HG03575 (cell line): ENCODE measurements around the gene MYPN.

Source experiments
- ATAC-seq: cut with Tn5 transposase; IDR thresholded peaks from one replicate; pipeline ENCODE4 v1.9.1; 2021; ENCODE audit not compliant: unreplicated experiment, insufficient number of reproducible peaks, low FRiP score; ENCODE audit errors: extremely low read depth

The MYPN gene

DNA sequence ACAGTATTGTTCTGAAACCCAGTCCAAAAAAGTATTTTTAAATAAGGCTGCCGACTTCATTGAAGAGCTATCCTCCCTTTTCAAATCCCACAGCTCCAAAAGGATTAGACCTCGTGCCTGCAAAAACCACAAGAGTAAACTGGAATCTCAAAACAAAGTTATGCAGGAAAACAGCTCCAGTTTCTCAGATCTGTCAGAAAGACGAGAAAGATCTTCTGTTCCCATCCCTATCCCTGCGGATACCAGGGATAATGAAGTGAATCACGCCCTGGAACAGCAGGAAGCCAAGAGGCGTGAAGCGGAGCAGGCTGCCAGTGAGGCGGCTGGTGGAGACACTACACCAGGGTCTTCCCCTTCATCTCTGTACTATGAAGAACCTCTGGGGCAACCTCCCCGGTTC is 12.6 kb downstream of the MYPN start:
- ATAC-seq, result no peak

DNA sequence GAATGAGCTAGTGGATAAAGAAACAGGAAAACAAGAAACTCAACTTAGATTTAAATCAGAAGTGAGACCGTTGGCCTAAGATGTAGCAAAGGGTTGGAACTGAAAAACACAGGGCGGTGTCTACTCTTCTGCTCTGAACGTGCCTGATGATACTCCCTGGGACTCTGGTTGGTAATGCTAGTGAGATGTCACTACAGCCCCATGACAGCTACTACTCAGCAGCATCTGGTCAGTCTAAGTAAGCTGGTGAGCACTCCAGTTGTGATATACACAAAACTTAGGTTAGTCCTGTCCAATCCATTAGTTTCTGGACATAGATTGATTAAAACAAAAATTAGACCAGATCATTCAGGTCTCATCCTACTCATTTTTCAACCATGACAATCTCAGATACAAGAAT is 15.4 kb downstream of the MYPN start:
- ATAC-seq, result no peak

DNA sequence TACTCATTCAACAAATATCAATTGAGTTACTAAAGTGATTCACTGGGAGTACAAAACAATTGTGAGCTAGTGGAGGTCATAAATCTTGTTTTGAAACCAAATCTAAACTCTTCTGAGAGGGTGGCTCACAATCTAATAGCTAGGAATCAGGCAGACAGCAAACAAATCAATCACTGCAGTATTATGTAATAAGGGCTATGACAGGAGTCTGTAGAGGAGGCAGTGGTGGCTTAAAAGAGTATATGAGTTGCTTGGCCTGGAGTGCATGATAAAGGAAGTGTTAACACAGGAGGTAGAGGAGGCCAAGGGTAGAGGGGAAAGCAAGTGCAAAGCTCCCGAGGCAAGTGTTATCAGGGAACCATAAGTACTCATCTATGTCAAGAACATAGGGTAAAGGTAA is 16.5 kb downstream of the MYPN start:
- no peak for ATAC-seq

DNA sequence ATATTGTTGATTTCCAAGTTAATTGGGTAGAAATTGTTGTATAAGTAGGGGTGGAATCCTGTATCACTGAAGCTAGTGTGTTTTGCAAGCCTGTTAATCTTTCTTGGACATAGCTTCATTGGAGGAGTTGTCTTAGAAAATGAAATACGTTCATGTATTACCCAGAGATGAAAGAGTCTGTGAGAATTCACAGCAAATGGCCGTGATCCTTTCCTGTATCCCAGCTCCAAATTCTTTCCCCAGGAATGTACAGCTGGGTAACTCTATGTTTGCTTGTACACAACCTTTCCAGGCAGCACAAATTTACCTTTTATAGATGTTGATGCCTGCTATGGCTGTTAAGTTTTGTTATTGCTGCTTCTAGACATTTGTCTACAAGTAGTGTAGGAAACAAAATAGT is 18.7 kb downstream of the MYPN start:
- ATAC-seq, result no peak

DNA sequence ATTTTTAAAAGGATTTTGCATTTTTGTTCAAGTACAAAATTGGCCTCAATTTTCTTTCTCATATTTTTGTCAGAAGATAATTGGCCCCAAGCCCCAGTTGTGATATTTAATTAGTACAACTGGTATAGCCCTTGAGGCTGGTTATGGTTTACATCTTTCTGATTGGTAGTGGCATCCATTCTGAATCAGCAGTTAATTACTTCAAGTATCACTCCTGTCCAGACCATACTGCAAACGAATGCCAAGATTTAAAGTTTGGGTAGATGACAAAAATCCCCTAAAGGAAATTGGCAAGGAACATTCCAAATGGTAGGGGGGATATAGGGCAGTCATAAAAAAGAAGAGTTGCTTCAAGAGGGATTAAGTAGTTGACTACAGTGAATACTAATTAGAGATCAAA is 23.1 kb downstream of the MYPN start:
- ATAC-seq, result no peak

DNA sequence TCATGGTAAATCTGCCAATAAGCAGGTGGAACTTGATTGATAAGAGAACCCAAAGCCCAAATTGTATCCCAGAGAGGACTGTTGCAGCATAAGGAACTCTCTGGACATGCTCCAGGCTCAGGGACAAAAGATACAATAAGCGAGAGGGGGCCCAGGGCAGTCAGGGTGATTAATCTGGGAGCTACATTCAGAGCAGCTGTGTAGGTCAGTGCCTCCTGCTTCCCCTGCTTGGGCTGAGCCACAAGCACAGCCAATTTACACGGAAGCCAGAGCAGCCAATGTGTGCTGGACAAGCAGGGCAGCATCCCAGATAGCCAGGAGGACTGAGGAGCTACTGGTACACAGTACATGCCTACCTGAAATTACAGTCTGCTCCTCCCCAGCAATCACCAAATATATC is 24.2 kb downstream of the MYPN start:
- no peak for ATAC-seq

DNA sequence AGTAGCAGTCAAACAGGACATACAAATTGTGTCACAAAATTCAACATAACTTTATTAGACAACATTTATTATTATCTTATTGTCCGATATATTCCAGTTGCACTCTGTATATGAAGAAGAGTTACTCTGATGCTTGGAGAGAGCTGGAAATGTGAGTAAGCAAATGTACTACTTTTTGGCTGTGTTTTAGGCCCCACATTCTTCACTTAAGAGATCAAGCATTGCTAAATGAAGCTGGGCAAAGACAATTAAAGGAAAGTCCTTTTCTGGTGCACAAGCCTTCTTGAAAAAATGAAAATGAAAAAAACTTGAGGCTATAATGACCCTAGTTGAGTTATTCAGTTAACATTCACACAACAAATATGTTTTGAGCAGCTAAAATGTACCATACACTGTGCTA is 26.1 kb downstream of the MYPN start:
- ATAC-seq, result no peak

DNA sequence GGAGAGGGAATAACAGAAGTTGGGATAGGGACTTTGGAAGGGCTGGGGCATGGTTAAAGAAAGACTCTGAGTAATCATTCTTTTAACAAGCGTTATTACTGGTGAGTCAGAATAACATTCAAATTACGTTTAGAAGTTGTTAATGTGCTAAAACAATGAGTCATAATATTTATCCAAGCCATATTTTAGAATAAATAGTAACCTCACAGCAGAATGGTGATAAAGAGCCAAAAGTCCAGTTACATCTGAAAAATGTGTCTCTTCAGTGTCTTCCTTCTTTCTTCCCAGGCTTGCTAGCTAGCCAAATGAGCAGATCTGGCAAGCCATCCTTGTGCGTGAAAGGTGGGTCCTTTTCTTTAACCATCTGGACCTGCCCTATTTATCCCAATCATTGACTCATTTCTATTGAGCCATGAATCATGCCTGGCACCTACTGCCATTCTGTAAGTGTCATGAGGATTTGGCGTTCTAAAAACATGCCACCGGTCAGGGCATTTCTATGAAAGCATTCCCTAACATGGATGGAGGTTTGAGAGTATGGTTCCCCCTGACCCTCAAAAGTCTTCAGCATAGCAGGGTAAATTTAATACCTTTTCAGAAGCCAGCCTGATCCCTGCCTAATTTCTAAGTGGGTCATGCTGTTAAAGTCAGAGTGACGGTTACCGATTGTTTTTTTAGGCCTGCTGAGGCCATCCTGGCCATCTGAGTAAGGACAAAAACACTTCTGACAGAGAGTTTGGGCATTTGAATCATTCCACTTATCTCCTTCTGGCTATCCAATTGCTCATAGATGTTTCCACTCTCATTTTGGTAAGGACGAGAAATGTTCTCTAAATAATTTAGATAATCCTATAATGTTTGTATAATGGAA is 26.9 kb downstream of the MYPN start:
- ATAC-seq, result no peak

DNA sequence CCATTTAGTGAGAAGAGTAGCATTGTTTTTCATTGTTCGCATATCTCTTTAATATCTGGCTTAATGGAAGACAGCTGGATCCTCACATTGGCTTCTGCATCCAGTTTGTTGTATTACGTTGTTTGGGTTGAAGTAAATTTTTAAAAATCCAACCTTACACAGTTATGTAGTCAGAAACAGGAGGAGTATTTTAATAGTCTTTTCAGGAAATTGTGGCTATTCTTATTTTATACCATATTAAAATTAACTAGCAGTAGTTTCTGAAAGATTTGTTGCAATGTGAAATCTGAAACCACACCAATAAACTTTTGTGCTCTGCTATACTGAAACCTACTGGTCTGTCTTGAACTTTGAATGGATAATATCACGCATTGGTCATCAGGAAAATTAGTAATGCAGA is 27.9 kb downstream of the MYPN start:
- ATAC-seq, result no peak

DNA sequence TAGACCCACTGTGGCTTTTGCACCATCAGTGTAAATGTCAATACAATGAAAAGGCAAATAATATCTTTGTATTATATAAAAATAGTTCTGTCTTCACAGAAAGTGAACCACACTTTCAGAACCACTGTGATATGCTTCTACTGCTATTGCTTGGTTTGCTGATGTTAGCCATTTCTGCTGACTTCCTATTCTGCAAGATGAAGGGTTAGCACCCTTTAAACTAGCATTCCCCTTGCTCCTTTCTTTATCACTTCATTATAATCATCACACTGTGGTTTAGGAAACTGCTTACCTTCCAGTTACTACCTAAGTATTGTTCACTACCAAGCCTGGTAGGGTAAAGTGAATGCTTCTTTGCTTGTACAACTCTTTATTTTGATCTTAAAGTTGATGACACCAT is 29.2 kb downstream of the MYPN start:
- no peak for ATAC-seq

DNA sequence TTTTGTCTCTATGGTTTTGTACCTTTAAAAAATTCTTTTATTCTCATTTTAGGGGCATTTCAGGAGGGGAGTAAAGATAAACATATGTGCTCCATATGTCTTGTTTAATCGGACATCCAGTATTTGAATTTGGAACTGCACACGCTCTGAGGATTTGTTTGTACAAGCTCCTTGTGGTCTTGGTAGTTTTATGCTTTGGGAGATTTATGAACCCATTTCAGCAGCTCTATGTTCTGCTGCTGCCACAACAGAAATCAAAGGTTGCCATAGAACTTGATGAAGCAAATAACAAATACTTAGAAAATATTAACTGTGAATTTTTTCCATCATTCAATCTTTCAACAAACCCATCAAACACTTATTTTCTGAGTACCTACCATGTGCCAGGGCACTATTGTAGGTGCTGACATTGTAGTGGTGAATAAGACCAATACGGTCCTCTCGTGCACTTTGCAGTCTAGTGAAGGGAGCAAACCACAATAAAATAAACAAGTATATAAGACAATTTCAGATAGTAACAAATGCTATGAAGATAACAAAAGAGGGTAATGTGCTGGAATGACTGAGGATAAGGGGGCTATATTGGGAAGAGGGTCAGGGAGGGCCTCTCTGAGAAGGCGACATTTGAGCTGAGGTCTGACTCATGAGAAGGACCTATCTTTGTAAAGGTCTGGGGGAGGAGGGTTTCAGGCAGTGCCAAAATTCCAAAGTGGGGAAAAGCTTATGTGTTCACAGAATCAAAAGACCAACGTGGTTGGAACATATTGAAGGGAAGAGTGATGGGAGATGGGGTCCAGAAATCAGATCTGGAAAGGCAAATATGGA is 30.4 kb downstream of the MYPN start:
- no peak for ATAC-seq

DNA sequence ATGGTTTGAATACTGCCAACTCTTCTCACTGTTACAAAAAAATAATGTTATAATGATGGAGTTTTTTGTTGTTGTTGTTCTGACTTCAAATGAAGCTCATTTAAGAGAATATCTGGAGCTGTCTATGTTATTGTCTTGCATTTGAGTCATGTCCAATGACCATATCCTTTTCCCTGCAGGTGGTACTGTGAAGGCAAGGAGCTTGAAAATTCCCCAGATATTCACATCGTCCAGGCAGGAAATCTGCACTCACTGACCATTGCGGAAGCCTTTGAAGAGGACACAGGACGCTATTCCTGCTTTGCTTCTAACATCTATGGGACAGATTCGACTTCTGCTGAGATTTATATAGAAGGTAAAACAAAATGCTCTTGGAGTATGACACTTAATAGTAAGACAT is 33.5 kb downstream of the MYPN start:
- ATAC-seq, result no peak

DNA sequence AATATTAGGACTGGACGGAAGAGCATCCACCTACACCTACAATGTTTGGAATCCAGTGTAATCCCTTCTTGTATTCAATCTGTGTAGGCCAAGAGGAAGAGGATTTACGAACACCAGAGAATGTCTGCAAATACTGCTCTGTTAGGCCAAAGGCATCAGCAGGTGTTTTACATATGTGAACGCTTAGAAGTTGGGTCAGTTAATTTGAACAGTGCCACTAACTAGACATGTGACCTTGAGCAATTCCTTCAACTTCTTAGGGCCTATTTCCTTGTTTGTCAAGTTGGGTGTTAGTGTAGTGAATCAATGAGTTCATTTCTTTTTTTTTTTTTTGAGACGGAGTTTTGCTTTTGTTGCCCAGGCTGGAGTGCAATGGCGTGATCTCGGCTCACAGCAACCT is 35.4 kb downstream of the MYPN start:
- ATAC-seq, result no peak

DNA sequence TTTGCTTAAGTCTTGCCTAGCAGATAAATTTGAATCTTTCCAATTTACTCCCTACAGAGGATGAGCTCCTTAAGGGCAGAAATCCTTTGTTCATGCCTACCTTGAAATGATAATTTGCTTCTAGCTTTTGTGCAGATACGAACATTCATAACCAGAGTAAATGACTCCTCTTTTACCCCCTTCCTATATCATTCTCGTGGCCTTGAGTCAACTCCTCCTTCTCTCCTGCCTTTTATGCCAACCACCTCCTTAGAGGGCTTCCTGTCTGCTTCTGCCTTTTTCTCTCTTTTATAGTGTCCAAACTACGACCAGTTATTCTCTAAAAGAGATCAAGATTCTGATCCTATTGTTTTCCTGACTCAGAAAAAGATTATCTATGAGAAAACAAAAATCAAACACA is 36.4 kb downstream of the MYPN start:
- ATAC-seq, result no peak

DNA sequence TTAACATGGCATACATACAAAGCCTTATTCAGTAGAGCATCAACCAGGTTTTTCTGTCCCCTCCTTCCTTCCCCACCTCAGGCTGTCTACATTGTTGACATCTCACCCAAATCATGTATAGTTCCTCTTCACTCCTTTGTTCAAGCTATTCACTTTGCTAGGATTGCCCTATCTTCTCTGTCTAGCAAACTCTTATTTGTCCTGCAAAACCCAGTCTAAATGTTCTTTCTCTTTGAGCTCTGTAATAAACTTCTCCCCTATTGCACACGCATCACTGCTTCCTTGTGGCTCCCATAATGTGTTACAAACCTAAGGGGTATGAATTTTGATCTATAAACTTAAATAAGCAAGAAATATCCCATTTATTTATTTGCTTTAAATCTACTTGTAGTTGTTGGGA is 36.8 kb downstream of the MYPN start:
- ATAC-seq, result no peak

DNA sequence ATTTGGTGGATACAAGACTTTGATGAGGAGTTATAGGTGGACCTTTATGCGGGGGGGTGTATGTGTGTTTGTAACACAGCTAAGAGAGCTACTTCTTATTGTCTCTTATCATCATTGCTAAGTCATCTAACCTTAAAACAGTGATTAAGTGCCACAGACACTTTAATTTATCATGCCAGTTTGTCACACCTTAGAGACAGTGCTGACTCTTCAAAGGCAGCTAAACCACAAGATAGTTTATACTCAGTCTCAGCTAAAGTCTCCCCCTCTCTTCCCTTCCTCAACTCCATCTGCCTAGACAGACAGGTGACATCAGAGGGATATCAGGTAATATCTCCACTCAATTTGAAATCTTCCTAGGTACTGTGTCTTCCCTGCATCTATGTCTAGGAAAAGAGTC is 42.2 kb downstream of the MYPN start:
- ATAC-seq, result no peak

DNA sequence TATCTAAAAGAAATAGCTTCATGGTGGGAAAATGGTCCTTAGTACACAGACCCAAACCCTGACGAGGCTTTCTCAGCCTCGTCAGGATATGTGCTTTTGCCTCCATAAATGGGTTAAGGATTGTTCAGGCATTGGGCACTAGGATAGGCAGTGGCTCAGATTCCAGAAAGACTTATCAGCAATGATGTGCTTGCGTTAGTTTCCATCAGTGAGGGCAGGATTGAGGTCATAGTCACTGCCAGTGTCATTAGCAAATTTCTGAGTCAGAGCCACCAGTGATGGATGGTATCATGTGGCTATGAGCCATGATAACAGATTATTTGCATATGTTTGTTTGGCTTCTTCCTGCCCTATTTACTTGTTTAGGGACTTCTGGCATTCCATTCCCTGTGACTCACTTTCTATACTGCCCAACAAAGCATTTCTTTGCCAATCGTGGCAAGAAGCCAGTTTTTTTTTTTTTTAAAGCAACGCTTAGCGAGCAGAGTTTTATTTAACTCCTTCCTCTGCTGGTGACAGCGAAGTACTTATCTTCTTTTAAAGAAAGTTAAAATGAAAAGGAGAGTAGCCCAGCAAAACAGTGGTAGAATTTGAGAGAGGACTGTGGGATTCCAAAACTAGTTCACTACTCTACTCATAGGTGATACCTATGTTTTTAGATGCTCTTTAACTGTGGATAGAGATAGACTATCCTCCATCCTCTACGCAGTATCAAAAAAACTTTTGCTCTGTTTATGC is 44.4 kb downstream of the MYPN start:
- no peak for ATAC-seq

DNA sequence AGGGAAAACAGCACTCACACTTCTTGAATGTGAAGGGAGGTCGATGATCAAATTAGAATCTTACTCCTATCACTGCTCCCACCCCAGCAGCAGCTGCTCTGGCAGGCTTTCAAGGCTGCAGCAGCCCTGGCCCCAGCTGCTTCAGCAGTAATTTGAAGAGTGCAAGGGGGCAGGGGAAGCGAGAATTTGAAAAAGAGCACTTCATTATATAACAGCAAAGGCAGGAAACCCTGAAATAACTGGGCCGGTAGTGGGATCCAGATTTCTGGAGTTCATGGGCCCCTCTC is 44.9 kb downstream of the MYPN start:
- ATAC-seq, result no peak

DNA sequence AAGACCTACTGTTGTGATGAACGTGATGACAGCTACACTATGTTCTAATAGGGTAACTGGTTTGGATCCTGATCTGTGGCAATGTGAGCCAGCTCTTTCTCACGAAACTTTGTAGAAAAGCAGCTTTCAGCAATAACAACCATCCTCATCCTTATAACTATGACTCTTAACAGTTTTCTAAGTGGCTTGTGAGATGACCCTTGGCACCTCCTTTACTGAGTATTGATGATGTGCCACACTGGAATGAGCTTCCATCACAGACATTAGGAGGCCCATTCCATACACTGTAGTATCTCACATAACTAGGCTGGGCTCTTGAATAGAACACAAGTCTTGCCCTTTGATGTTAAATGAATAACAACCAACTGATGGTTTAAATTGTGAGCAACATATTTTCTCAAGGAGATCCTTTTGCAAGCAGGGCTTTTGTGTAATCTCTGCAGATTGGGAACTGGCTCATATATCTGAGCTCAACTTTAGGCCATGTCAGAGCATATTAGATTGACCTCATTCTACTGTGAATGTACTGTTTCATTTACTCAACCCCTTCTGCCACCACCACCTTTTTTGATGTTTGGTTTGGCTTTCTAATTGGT is 46.4 kb downstream of the MYPN start:
- ATAC-seq, result no peak
